AG04450 (cell line): ENCODE results near the gene MS4A12. TPM values are rescaled to one million over a fixed set of nuclear protein-coding genes. Genes with fewer than 3 reads are reported as not detected.
"Not testable (repeated sequence)": the region's sequence is repeated elsewhere in the genome, so short reads cannot be mapped to it uniquely, and the experiment has no call there.

Experiments used
- CTCF ChIA-PET: fragments of 300-600, 350-600 bp; formaldehyde crosslinking; extraction: SDS; loops from one replicate; lab custom pipeline; 2022; ENCODE audit warnings: antibody characterized with exemption, inconsistent platforms; lab: Charles Lee
- POLR2A ChIA-PET: fragments of 350-600 bp; formaldehyde crosslinking; extraction: SDS; loops from one replicate; lab custom pipeline; 2021; ENCODE audit warnings: antibody characterized with exemption, inconsistent platforms; lab: Yijun Ruan, JAX
- DNase-seq: peaks from one replicate; pipeline ENCODE4 v3.0.0-alpha.2; 2011; ENCODE audit warnings: low read depth, low spot score
- H3K27ac ChIP-seq: one replicate; pipeline ENCODE4 v1.5.1; 2012; ENCODE audit warnings: low read depth, low read length, control low read depth
- H3K27me3 ChIP-seq: one replicate; pipeline ENCODE4 v1.6.0; 2012; ENCODE audit warnings: low read length; ENCODE audit not compliant: control insufficient read depth, insufficient read depth
- H3K4me3 ChIP-seq: 2 replicates; pipeline ENCODE4 v1.5.1; 2011; ENCODE audit warnings: mild to moderate bottlenecking, low read depth, low read length, control low read depth
- H3K9me3 ChIP-seq: 2 replicates; pipeline ENCODE4 v1.5.1; 2012; ENCODE audit warnings: low read length; ENCODE audit not compliant: control insufficient read depth, insufficient read depth
- CTCF ChIP-seq: IDR thresholded peaks from 2 replicates; pipeline ENCODE4 v1.5.1; 2011; ENCODE audit warnings: low read depth, low read length, control low read depth, inconsistent platforms
- polyA plus RNA-seq: library from polyadenylated mRNA; depleted of rRNA; stranded (reverse); fragments of >200 nt; gene quantifications from 2 replicates; pipeline ENCODE4 v1.2.3, GENCODE V29; 2011

The MS4A12 gene
- polyA plus RNA-seq, 1 experiment: not detected

- POLR2A ChIA-PET: no interaction called here
- no peak for TF ChIP-seq CTCF
These were observed 35.9 kb downstream of the MS4A12 start for GRCh38 chr11:60528465-60528864.

GRCh38 chr11:60528934-60529333, 36.4 kb downstream of the MS4A12 start:
- no peak overlapping the region for H3K27ac ChIP-seq
- H3K4me3 ChIP-seq: no peak overlapping the region
- TF ChIP-seq CTCF: no peak
- ChIA-PET CTCF (no interaction called here), POLR2A (no interaction called here)
- no peak for DNase-seq
- peaks cover 2% of the 10 kb centered on the region; the same call in 1 of the 2 replicates for H3K9me3 ChIP-seq
- no peaks in the 10 kb centered on the region for H3K27me3 ChIP-seq

More at GRCh38 chr11:60528465-60528864, 35.9 kb downstream of the MS4A12 start:
- Histone ChIP-seq H3K27me3 (no peaks in the 10 kb centered on the region), H3K27ac (no peak overlapping the region), H3K4me3 (no peak overlapping the region), H3K9me3 (peaks cover 2% of the 10 kb centered on the region; the same call in 1 of the 2 replicates)
- CTCF ChIA-PET: no interaction called here
- DNase-seq: no peak

GRCh38 chr11:60530454-60531100, 38.0 kb downstream of the MS4A12 start:
- TF ChIP-seq CTCF: no peak
- H3K27ac ChIP-seq: no peak overlapping the region
- H3K27me3 ChIP-seq: no peaks in the 10 kb centered on the region
- H3K9me3 ChIP-seq: peaks cover 2% of the 10 kb centered on the region; the same call in 1 of the 2 replicates
- CTCF ChIA-PET: no interaction called here
- no peak overlapping the region for H3K4me3 ChIP-seq
- POLR2A ChIA-PET: no interaction called here
- no peak for DNase-seq

GRCh38 chr11:60532383-60532782, 39.8 kb downstream of the MS4A12 start:
- H3K4me3 ChIP-seq, H3K27me3 ChIP-seq, H3K27ac ChIP-seq, H3K9me3 ChIP-seq, CTCF ChIA-PET, DNase-seq, POLR2A ChIA-PET: not testable (repeated sequence)

GRCh38 chr11:60538627-60539026, 46.0 kb downstream of the MS4A12 start:
- H3K9me3 ChIP-seq, CTCF ChIA-PET, H3K27ac ChIP-seq, POLR2A ChIA-PET, H3K27me3 ChIP-seq, DNase-seq, H3K4me3 ChIP-seq: not testable (repeated sequence)

GRCh38 chr11:60544077-60544476, 51.5 kb downstream of the MS4A12 start:
- TF ChIP-seq CTCF: no peak
- POLR2A ChIA-PET: no interaction called here
- H3K9me3 ChIP-seq: peaks cover 19% of the 10 kb centered on the region

More at GRCh38 chr11:60544077-60544476, 51.5 kb downstream of the MS4A12 start:
- CTCF ChIA-PET: no interaction called here
- H3K27ac ChIP-seq: no peak overlapping the region
- H3K4me3 ChIP-seq: no peak overlapping the region
- no peaks in the 10 kb centered on the region for H3K27me3 ChIP-seq
- DNase-seq: no peak
